ENCODE results near the gene GPR108. TPM values are rescaled to one million over a fixed set of nuclear protein-coding genes. Genes with fewer than 3 reads are reported as not detected.

Gene GPR108
- polyA plus RNA-seq, 1 donor from 2014 or later = 24.6 TPM

GRCh38 chr19:6713773-6714692 lies 23.3 kb downstream of the GPR108 start:
- no peaks in the 10 kb centered on the region for H3K9me3 ChIP-seq (ENCODE audit: low read length)
- H4K20me1 ChIP-seq (ENCODE audit: insufficient read depth) = no peaks in the 10 kb centered on the region
- no peaks in the 10 kb centered on the region for H3F3A ChIP-seq (ENCODE audit: insufficient read depth, low read length, poor library complexity, severe bottlenecking)
- no peaks in the 10 kb centered on the region for H3K9me2 ChIP-seq (ENCODE audit: insufficient read depth, low read length)
- no peak overlapping the region for H3K9ac ChIP-seq (ENCODE audit: low read length)
- H3K27ac ChIP-seq (ENCODE audit: low read length) = no peak overlapping the region
- no peak overlapping the region for H3K4me3 ChIP-seq (ENCODE audit: low read length)
- no peaks in the 10 kb centered on the region for H3K79me2 ChIP-seq (replicated peaks; ENCODE audit: insufficient read depth, low read length)
- H3K36me3 ChIP-seq (ENCODE audit: insufficient read depth, low read length) = no peaks in the 10 kb centered on the region
- H3K27me3 ChIP-seq (ENCODE audit: insufficient read depth, low read depth, low read length) = peaks cover 25% of the 10 kb centered on the region
- TF ChIP-seq SMC3 (conservative IDR thresholded peaks at IDR 0.05; ENCODE audit: poor library complexity) (no peak), EZH2 (IDR thresholded peaks at IDR 0.05; ENCODE audit: borderline replicate concordance, insufficient read depth, low read length, poor library complexity, severe bottlenecking) (no peak), RAD21 (conservative IDR thresholded peaks at IDR 0.05) (no peak), POLR2AphosphoS5 (IDR thresholded peaks at IDR 0.05) (no peak), MXI1 (conservative IDR thresholded peaks at IDR 0.05; ENCODE audit: poor library complexity, severe bottlenecking) (no peak), EP300 (conservative IDR thresholded peaks at IDR 0.05; ENCODE audit: poor library complexity, severe bottlenecking) (no peak), TAF1 (IDR thresholded peaks at IDR 0.05; ENCODE audit: low read depth) (no peak)
- TF ChIP-seq, protein P1, sequence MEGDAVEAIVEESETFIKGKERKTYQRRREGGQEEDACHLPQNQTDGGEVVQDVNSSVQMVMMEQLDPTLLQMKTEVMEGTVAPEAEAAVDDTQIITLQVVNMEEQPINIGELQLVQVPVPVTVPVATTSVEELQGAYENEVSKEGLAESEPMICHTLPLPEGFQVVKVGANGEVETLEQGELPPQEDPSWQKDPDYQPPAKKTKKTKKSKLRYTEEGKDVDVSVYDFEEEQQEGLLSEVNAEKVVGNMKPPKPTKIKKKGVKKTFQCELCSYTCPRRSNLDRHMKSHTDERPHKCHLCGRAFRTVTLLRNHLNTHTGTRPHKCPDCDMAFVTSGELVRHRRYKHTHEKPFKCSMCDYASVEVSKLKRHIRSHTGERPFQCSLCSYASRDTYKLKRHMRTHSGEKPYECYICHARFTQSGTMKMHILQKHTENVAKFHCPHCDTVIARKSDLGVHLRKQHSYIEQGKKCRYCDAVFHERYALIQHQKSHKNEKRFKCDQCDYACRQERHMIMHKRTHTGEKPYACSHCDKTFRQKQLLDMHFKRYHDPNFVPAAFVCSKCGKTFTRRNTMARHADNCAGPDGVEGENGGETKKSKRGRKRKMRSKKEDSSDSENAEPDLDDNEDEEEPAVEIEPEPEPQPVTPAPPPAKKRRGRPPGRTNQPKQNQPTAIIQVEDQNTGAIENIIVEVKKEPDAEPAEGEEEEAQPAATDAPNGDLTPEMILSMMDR (IDR thresholded peaks at IDR 0.05; ENCODE audit: poor library complexity, severe bottlenecking) = no peak
- TF ChIP-seq, protein P2, sequence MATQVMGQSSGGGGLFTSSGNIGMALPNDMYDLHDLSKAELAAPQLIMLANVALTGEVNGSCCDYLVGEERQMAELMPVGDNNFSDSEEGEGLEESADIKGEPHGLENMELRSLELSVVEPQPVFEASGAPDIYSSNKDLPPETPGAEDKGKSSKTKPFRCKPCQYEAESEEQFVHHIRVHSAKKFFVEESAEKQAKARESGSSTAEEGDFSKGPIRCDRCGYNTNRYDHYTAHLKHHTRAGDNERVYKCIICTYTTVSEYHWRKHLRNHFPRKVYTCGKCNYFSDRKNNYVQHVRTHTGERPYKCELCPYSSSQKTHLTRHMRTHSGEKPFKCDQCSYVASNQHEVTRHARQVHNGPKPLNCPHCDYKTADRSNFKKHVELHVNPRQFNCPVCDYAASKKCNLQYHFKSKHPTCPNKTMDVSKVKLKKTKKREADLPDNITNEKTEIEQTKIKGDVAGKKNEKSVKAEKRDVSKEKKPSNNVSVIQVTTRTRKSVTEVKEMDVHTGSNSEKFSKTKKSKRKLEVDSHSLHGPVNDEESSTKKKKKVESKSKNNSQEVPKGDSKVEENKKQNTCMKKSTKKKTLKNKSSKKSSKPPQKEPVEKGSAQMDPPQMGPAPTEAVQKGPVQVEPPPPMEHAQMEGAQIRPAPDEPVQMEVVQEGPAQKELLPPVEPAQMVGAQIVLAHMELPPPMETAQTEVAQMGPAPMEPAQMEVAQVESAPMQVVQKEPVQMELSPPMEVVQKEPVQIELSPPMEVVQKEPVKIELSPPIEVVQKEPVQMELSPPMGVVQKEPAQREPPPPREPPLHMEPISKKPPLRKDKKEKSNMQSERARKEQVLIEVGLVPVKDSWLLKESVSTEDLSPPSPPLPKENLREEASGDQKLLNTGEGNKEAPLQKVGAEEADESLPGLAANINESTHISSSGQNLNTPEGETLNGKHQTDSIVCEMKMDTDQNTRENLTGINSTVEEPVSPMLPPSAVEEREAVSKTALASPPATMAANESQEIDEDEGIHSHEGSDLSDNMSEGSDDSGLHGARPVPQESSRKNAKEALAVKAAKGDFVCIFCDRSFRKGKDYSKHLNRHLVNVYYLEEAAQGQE (IDR thresholded peaks at IDR 0.05; ENCODE audit: borderline replicate concordance) = no peak
- H3K4me2 ChIP-seq (ENCODE audit: low read length) = no peak overlapping the region
- no peak overlapping the region for H2AFZ ChIP-seq (ENCODE audit: low read depth, low read length)

DNA sequence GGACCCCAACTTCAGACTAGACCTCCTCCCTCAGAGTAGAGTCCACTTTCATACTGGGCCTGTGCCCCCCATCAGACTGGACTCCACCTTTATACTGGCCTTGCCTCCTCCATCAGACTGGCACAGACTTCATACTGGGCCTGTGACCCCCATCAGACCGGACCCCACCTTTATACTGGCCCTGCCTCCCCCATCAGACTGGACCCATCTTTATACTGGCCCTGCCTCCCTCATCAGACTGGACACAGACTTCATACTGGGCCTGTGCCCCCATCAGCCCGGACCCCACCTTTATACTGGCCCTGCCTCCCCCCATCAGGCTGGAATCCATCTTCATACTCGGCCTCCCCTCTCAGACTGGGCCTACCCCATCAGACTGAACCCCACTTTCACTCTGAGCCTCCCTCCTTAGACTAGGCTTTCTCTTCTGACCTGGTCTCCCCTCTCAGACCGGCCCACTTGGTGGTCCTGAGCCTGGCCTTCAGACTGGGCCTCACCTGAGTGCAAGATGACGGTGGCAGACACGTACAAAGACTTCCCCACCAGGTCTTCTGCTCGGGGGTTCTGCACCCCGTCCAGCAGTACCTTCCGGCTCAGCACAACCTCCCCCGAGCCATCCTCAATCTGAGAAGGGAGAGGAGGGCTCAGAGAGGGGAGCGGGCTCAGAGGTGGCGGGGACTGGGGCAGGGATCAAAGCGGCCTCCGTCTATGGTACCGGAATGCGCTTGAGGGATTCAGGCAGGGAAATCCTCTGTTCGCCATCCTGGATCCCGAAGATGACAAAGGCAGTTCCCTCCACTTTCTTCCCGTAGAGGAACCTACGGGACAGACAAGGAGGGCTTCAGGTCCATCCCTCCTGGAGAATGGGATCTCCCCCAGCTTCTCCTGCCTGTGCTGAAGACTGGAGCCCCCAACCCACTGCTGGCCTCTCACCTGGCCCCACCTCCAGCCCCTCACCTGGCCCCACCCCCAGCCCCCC lies 24.4 kb downstream of the GPR108 start:
- H3K9me2 ChIP-seq (ENCODE audit: insufficient read depth, low read length) = no peaks in the 10 kb centered on the region
- no peak overlapping the region for H3K9ac ChIP-seq (ENCODE audit: low read length)
- no peak overlapping the region for H3K4me3 ChIP-seq (ENCODE audit: low read length)
- no peak overlapping the region for H3K4me2 ChIP-seq (ENCODE audit: low read length)
- H3F3A ChIP-seq (ENCODE audit: insufficient read depth, low read length, poor library complexity, severe bottlenecking) = no peaks in the 10 kb centered on the region
- H3K79me2 ChIP-seq (replicated peaks; ENCODE audit: insufficient read depth, low read length) = no peaks in the 10 kb centered on the region
- TF ChIP-seq RAD21 (conservative IDR thresholded peaks at IDR 0.05) (no peak), EP300 (conservative IDR thresholded peaks at IDR 0.05; ENCODE audit: poor library complexity, severe bottlenecking) (no peak), TAF1 (IDR thresholded peaks at IDR 0.05; ENCODE audit: low read depth) (no peak), POLR2AphosphoS5 (IDR thresholded peaks at IDR 0.05) (no peak), SMC3 (conservative IDR thresholded peaks at IDR 0.05; ENCODE audit: poor library complexity) (no peak), MXI1 (conservative IDR thresholded peaks at IDR 0.05; ENCODE audit: poor library complexity, severe bottlenecking) (no peak), EZH2 (IDR thresholded peaks at IDR 0.05; ENCODE audit: borderline replicate concordance, insufficient read depth, low read length, poor library complexity, severe bottlenecking) (no peak)
- TF ChIP-seq, protein P1 (IDR thresholded peaks at IDR 0.05; ENCODE audit: poor library complexity, severe bottlenecking) = no peak
- TF ChIP-seq, protein P2 (IDR thresholded peaks at IDR 0.05; ENCODE audit: borderline replicate concordance) = no peak
- no peaks in the 10 kb centered on the region for H3K9me3 ChIP-seq (ENCODE audit: low read length)
- no peak overlapping the region for H3K27ac ChIP-seq (ENCODE audit: low read length)
- H4K20me1 ChIP-seq (ENCODE audit: insufficient read depth) = no peaks in the 10 kb centered on the region
- H2AFZ ChIP-seq (ENCODE audit: low read depth, low read length) = no peak overlapping the region
- H3K27me3 ChIP-seq (ENCODE audit: insufficient read depth, low read depth, low read length) = peaks cover 28% of the 10 kb centered on the region
- H3K36me3 ChIP-seq (ENCODE audit: insufficient read depth, low read length) = no peaks in the 10 kb centered on the region
